ENCODE measurements around the gene PPM1H. TPM values are rescaled to one million over a fixed set of nuclear protein-coding genes. Genes with fewer than 3 reads are reported as not detected.
A peak's percentile ranks its signal among the peaks of the same experiment; 100 is the strongest.

Gene PPM1H
- total RNA-seq, 1 donor from 2014 or later: 8.5 TPM

GRCh38 chr12:62656591-62657362, 278.2 kb downstream of the PPM1H start:
- ATAC-seq: no peak
- DNase-seq: no peak
- intact Hi-C loops (cut with micrococcal nuclease): no loop called here

GRCh38 chr12:62655666-62656151, 279.2 kb downstream of the PPM1H start:
- no peak for DNase-seq
- ATAC-seq: no peak
- intact Hi-C loops (cut with micrococcal nuclease): no loop called here

DNA sequence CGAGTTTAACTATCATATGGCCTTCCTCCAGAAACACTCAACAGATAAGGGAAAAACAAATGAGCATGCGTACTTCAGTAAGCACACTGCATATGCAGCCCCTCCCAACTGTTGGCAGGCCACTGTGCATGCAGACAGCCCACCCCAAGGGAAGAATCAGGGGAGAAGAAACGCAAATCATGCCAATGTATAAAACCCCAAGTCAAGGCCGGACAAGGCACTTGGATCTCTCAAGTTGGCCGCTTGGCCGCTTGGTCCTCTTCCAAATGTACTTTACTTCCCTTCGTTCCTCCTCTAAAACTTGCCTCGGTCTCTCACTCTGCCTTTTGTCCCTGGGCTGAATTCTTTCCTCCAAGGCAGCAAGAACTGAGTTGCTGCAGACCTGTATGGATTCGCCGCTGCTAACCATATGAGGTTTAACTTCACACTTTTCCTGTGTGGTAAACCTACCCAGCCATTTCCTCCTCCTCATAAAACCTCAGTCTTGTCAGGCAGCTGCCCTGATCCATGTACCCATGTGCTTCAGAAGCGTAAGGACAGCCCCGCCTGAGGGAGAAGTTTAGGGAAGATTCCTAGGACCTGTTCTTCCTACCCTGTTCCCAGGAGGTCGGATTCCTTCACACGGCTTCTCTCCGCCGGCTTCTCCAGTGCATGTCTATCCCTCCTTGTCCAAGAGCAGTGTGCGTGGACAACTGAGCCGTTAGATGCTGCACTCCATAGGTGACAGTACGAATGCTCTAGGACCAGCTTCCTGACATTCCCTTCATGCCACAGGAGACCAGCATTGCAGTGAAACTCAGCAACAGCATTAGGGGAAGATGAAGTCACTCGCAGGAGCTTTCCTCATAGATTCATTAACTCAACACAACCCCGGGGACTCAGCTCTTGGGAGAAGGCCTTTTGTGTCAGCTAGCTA, 280.4 kb downstream of the PPM1H start:
- ATAC-seq (no peak), DNase-seq (no peak)
- intact Hi-C loops (cut with micrococcal nuclease): no loop called here

GRCh38 chr12:62653740-62654139, 281.2 kb downstream of the PPM1H start:
- DNase-seq (no peak), ATAC-seq (no peak)
- intact Hi-C loops (cut with micrococcal nuclease): no loop called here

DNA sequence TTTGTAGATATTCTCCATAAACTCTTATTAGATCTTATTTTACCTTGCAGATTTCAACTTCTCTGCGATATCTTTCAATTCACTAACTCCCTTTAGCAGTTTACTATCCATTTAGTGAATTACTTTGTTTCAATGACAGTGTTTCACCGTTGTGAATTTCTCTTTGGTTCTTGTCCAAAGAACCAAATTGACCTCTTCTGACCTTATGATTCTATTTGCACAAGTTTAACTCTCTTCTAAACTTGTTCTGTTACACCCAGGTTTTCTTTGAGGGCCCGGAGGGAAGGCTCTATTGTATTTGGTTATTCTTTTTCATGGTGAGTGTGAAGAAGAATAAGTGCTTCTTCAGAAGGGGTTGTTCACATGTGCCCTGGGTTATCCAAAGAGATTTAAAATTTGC, 281.6 kb downstream of the PPM1H start:
- intact Hi-C loops (cut with micrococcal nuclease): no loop called here
- ATAC-seq (no peak), DNase-seq (no peak)

- ATAC-seq: no peak
- intact Hi-C loops (cut with micrococcal nuclease): no loop called here
- DNase-seq: no peak
Measured at GRCh38 chr12:62651138-62651537, 283.8 kb downstream of the PPM1H start.

DNA sequence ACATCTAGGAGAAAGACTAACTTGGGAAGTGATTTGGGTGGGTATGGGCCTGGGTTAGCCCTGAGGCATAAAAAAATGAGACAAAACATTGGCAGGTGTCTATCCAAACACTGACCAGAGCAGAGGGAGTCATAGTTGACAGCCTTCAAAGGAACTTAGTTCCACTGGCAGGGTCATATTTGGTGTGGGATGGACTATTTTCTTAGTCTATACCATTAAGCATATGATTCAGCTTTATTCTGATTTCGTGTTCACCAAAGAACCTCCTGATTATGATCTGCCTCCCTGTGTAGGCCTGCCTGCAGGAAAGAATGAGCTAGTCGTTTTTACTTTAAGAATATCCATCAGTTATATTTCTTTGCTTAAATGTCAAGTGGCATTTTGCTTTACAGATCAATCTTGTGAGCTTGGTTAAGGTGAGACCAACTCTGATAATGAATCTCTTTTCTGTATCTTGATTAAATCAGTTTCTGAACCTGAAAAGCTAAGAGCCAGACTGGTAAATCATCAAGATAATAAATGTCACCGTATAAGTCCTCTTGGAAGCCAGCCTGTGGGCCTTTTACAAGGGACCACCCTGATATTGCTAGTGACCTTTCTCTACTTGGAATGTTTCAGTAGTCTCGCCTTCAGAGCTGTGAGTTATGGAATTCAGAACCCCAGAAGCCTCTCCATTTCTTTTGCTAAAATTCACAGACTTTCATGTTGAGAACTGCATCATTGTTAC, 285.4 kb downstream of the PPM1H start:
- DNase-seq (no peak), ATAC-seq (no peak)
- intact Hi-C loops (cut with micrococcal nuclease): no loop called here

- ATAC-seq: peak; percentile 98
- intact Hi-C loops (cut with micrococcal nuclease): no loop called here
- peak; percentile 73 for DNase-seq
Measured at GRCh38 chr12:62647586-62647985, 287.4 kb downstream of the PPM1H start.

- DNase-seq (no peak), ATAC-seq (no peak)
- intact Hi-C loops (cut with micrococcal nuclease): no loop called here
Measured at GRCh38 chr12:62646566-62646965, 288.4 kb downstream of the PPM1H start.

DNA sequence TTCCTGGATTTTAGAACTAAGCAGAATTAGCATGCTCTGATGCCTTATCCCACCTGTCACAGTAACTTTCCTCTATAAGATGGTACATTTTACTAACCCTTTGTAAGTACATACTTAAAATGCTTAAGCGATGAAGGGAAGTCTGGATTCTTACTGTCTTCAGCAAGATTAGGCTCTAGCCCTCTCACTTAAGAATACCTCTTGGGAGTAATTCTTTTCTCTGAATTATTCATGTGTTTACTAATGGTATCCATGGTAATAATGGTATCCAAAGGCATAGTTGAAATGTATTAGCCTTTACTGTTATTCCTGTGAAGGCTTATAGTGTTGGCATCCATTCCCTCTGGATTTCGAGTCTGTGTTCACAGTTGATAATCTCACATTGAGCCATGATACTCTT, 291.5 kb downstream of the PPM1H start:
- intact Hi-C loops (cut with micrococcal nuclease): no loop called here
- DNase-seq (no peak), ATAC-seq (no peak)

- intact Hi-C loops (cut with micrococcal nuclease): no loop called here
- no peak for ATAC-seq
- DNase-seq: no peak
Measured at GRCh38 chr12:62642486-62642885, 292.5 kb downstream of the PPM1H start.

GRCh38 chr12:62640910-62641448, 294.0 kb downstream of the PPM1H start:
- intact Hi-C loops (cut with micrococcal nuclease): no loop called here
- ATAC-seq: no peak
- no peak for DNase-seq

GRCh38 chr12:62637679-62638078, 297.3 kb downstream of the PPM1H start:
- intact Hi-C loops (cut with micrococcal nuclease): no loop called here
- ATAC-seq (no peak), DNase-seq (no peak)

- ATAC-seq (no peak), DNase-seq (no peak)
- intact Hi-C loops (cut with micrococcal nuclease): no loop called here
Measured at GRCh38 chr12:62635649-62636048, 299.3 kb downstream of the PPM1H start.

- DNase-seq (peak; percentile 80), ATAC-seq (peak; percentile 81)
- intact Hi-C loops (cut with micrococcal nuclease): no loop called here
Measured at GRCh38 chr12:62632411-62632918, 302.5 kb downstream of the PPM1H start.

- peak; percentile 81 for DNase-seq
- ATAC-seq: peak; percentile 93
- intact Hi-C loops (cut with micrococcal nuclease): no loop called here
Measured at GRCh38 chr12:62631471-62632410, 303.2 kb downstream of the PPM1H start.

DNA sequence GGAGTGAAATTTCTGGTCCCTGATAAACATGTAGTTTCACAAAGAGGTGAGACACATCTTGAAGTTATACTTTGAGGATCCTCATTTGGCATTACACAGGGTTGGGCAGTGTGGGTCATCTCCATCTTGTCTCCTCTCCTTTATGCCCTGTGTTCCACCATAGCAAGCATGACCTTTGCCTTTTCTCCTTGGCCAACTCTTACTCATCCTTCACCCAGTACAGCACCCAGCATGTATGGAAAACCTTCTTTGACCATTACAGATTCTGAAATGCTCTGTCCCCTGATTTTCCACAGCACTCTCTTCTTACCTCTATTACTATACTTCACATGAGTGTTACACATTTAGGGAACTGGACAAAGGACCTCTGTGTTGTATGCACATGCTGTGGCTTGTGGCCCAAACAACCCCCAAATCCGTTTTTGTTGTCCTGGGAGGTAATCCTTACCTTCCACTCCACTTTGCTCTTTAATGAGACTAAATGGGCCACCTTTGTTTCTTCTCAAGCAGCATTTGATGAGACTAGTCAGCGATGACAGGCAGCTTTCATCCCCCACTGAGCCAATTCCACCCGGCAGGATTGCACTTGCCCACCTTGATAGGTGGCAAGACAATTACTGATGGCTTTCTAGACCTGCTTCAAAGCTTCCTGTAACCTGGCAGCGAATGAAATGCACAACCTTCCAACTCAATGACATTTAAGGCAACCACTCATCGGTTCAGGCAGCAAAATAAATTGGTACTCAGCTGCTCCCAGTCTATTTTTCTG, 304.8 kb downstream of the PPM1H start:
- no peak for ATAC-seq
- no peak for DNase-seq
- intact Hi-C loops (cut with micrococcal nuclease): no loop called here
